Activated CD4-positive, alpha-beta T cell treated with anti-CD3 and anti-CD28 coated beads, Interleukin-2, Interleukin-6, amounts not matched to agents 100 ng/mL and 50 ng/mL, durations not matched to agents 16 hours and 8 hours (primary cell): ENCODE measurements around the gene SLC25A47.
"Not testable (repeated sequence)": the region's sequence is repeated elsewhere in the genome, so short reads cannot be mapped to it uniquely, and the experiment has no call there.

Source experiments
- DNase-seq: peaks from one replicate; pipeline ENCODE4 v3.0.0-alpha.2; 2020

Gene SLC25A47

DNA sequence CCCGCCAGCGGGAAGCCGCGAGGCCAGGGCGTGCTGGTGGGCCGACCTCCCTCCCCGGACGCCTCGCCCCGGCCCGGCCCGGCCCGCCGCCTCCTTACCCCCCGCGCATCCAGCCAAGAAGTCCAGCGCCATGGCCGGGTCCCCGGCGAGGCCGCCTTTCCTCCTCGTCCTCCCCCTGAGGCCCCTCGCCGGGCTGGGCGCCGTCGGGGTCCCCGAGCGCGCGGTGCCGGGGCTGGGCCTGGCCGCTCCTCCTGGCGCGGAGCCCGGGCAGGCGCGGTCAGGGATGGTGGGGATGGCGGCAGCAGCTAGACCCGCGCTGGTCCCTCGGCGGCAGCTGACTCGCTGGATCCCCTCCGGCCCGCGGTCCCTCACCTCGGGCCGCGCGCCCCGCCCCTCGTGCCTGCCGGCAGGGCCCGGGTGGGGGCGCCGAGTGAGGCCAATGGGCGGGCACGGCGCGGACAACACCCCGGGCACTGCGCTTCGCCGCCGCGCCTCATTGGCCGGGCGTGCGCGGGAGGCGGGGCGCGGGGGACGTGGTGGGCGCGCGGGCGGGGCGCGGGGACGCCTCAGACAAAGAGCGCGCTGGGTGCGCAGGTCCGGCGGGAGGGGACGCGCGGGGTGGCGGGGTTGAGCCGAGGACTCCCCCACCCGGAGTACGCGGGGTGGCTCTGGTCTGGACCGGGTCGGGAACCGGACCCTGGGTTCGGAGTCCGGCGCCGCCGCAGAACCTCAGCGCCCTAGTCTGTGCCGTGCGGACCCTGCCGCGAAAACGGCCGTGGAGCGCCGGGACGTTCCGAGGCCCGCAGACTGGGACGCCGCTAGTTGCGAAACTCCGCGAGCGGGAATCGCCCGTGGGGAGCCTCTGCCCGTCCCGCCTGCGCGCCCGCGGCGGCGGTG, 16.8 kb upstream of the SLC25A47 start, which contains the start of gene SLC25A29:
Gene SLC25A29 (minus strand): TSS at position 344 of the 897 bp plus-strand sequence. CDS start 212 bp downstream, at position 132.
- peak; percentile 78 for DNase-seq

GRCh38 chr14:100306998-100307765, 16.0 kb upstream of the SLC25A47 start:
- DNase-seq, result no peak

GRCh38 chr14:100307766-100308426, 15.2 kb upstream of the SLC25A47 start:
- DNase-seq, result no peak

DNA sequence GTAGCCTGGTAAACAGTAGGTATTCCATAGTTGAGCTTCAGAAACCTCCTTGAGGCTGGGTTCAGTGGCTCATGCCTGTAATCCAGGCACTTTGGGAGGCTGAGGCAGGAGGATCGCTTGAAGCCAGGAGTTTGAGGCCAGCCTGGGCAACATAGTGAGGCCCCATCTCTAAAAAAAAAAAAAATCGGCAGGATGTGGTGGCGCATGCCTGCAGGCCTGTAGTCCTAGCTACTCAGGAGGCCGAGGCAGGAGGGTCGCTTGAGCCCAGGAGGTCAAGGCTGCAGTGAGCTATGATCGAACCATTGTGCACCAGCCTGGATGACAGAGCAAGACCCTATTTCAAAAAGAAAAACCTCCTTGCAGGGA, 14.7 kb upstream of the SLC25A47 start:
- not testable (repeated sequence) for DNase-seq

DNA sequence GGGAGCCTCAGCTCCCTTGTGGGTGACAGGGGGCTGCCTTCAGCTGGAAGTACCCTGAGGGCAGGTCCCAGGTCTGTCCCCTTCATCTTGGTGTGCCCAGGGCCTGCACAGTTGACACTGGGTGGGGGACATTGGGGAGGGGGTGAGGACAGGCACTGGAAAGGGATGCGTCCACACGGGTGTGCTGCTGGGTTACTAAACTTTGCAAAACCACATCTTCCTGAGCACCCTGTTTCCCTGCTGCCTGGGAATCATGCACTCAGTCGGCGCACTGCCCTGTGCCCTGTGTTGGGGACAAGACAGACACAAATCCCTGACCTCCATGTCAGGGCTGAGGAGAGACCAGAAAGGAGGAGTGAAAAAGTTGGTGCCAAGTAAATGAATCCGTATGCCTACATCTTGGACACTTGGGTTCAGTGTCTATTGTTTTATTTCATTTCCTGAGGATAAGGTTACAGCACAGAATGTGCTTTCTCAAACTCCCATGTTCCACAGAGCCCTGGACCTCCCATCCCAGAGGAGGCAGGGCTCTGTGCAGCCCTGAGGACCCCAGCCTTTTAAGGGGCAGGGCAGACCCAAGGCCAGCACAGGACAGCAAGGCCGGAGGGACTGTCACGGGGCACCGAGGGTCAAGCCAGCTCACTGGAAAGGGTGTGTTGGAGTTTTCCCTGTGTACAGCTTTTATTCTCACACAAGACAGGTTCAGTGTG, 14.0 kb upstream of the SLC25A47 start:
- no peak for DNase-seq

DNA sequence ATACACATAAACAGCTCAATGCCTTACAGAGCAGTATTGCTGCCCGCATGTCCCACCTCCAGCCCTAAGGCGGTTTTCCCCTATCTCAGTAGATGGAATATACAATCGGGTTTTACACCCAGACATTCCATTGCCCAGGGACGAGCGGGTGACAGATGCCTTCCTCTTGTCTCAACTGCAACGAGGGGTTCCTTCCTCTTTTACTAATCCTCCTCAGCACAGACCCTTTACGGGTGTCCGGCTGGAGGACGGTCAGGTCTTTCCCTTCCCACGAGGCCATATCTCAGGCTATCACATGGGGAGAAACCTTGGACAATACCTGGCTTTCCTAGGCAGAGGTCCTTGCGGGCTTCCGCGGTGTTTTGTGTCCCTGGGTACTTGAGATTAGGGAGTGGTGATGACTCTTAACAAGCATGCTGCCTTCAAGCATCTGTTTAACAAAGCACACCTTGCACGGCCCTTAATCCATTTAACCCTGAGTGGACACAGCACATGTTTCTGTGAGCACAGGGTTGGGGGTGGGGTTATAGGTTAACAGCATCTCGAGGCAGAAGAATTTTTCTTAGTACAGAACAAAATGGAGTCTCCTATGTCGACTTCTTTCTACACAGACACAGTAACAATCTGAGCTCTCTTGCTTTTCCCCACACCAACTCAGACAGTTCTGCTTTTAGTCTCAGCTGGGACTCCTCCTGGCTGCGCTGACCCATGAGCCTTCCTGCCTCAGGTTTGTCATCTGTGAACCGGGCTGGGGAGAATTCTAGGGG, 10.8 kb upstream of the SLC25A47 start:
- not testable (repeated sequence) for DNase-seq

GRCh38 chr14:100312877-100313400, 10.2 kb upstream of the SLC25A47 start:
- no peak for DNase-seq

DNA sequence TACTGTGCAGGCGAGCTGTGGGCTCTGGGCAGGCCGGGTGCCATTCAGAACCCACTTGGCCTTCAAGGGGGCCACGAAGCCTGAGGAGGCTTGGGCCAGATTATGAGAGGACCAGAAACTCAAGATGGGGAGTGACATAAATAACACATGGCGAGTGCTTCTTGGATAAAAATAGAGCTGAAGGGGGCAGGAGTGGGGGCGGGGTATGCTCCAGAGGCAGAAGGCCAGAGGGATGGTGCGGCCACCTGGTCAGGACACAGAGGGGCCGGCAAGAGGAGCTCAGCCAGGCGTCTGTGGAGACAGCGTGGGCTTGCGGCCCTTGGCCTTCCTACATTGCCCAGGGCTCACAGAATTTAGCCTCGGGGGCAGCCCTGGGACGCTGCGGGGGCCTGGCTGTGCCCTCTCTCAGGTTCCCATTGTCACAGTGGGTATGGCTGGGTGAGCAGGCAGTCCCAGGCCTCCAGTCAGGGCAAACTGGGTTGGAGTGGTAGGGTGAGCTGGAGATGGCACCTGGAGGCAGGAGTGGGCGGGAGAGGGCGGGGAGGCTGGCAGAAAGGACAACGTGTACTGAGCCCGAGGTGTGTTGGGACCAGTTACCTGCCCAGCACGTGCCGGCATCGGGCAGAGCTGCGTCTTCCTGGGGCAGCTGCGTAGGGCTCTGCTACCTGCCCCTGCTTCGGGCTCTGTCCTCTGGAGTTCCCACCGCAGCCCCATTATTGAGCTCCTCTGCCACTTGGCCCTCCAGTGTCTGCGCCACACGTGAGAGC, 9.5 kb upstream of the SLC25A47 start:
- DNase-seq, result no peak

GRCh38 chr14:100314724-100315123, 8.4 kb upstream of the SLC25A47 start:
- DNase-seq, result no peak

- DNase-seq, result no peak
These were observed 5.8 kb upstream of the SLC25A47 start for GRCh38 chr14:100317389-100317788.

DNA sequence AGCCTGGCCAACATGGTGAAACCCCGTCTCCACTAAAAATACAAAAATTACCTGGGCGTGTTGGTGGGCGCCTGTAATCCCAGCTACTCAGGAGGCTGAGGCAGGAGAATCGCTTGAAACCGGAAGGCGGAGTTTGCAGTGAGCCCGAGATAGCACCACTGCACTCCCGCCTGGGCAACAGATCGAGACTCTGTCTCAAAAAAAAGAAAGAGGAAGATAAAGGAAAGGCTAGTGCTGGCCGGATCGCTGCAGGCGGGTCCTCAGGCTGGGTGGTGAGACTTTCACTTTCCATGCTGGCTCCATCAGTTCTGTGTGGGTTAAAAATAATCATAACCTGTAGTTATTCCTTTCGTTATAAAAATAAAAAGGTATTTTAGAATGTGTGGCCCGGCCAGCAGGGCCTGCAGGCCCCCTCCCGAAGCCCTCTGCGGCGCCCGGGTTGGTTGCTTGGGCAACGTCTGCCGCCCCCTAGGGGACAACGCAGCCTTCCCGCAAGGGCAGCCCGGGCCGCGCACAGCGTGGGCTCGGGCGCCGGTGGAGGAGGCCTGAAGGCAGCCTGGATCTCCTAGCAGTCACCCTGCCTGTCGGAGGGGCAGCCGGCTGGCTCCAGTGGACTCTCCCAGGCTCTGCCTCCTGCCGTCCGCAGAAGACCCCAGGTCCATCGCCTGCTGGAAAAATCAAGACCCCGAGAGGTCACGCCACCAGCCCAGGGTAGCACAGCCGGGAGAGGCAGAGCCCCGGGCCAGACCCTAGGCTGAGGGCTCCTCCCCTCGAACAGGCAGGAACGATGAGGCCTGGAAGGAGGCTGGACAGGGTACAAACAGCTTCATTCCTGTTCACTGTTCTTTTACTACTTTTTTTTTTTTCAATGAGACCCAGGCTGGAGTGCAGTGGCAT, 5.0 kb upstream of the SLC25A47 start:
- peak; percentile 79 for DNase-seq

DNA sequence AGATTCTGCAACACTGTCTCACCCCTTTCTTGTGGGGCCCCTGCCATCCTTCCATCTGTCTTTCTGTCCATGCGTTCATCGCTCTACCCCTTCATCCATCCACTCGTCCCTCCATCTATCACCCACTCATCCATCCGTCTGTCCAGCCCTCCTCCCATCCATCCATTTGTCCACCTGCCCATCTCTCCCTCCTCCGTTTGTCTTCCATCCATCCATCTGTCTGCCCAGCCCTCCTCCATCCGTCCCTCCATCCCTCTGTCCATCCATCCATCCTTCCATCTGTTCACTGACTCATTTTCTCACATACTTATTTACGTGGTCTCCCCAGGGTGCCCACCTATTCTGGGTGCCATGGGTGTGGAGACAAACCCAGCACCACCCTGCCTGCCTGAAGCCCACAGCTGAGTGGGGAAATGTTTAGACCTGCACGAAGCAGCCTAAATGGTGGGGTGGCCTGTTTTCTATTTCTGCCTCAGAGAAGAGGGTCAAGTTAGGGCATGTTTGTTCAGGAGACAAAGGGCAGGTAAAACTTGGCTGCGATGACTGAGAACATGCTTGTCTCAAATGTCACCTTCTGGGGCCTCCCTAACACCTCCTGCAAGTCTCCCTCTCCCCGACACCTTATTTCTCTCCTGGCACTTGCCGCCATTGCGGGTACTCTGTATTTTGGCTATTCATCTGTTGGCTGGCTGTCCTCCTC, 2.8 kb upstream of the SLC25A47 start:
- DNase-seq, result no peak

- DNase-seq, result no peak
These were observed 1.5 kb upstream of the SLC25A47 start for GRCh38 chr14:100321473-100322137.

DNA sequence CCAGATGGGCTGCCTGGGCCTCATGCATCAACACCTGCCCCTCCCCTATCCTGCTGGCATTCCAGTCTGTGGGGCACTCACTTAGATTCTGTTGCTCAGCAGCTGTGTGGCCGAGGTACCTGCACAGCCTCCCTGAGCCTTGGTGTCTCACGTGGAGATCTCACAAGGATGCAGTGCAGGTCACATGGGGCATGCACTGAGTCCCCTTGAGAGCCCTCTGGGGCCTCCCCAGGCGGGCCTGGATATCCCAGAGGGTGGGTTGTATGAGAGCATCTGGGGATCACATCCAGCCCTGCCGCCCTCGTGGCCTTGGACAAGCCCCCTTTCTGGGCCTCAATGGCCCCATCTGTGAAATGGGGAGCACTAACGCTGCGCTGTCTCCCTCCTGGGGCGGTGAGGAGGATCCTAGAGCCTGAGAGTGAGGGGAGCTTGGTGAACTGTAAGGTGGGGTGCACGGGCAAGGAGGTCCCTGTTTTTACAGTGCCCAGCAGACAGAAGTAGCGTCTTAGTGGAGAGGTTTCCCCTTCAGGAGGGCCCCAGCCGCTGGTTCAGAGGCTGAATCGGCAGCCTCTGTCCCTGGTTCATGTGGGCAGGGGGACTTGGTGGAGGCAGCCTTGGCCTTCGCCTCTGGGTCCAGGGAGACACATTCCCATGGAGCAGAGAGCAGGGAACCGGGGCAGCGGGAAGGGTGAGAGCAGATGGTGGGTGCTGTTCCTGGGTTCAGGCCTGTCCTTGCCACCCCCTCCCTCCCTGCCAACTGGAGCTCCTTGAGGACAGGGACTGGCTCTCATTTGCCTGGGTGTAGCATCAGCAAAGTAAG, 791 bp upstream of the SLC25A47 start:
- DNase-seq, result no peak

GRCh38 chr14:100323942-100324307, 786 bp downstream of the SLC25A47 start:
- DNase-seq, result no peak

DNA sequence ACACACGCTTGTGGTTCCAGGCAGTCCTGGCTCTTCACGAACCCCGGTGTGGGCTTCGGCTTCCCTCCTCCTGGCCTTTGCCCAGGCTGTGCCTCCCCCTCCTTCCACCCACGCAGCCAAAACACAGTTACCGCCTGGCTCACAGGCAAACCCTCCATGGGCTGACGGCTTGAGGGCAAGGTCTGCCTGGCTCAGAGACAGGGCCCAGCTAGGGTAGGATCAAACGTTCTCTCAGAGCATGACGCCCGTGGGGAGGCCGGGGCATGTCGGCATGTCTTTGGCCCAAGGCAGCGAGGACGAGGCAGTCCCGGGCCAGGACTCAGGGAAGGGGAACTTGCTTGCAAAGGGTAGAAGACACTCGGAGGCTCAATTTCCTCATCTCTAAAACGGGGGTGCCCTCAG, 2.1 kb downstream of the SLC25A47 start:
- DNase-seq, result no peak

- no peak for DNase-seq
These were observed 2.8 kb downstream of the SLC25A47 start for GRCh38 chr14:100325958-100326357.

GRCh38 chr14:100327128-100327527, 4.0 kb downstream of the SLC25A47 start:
- DNase-seq, result no peak
